ENCODE results near the gene CCL11.

The CCL11 gene

DNA sequence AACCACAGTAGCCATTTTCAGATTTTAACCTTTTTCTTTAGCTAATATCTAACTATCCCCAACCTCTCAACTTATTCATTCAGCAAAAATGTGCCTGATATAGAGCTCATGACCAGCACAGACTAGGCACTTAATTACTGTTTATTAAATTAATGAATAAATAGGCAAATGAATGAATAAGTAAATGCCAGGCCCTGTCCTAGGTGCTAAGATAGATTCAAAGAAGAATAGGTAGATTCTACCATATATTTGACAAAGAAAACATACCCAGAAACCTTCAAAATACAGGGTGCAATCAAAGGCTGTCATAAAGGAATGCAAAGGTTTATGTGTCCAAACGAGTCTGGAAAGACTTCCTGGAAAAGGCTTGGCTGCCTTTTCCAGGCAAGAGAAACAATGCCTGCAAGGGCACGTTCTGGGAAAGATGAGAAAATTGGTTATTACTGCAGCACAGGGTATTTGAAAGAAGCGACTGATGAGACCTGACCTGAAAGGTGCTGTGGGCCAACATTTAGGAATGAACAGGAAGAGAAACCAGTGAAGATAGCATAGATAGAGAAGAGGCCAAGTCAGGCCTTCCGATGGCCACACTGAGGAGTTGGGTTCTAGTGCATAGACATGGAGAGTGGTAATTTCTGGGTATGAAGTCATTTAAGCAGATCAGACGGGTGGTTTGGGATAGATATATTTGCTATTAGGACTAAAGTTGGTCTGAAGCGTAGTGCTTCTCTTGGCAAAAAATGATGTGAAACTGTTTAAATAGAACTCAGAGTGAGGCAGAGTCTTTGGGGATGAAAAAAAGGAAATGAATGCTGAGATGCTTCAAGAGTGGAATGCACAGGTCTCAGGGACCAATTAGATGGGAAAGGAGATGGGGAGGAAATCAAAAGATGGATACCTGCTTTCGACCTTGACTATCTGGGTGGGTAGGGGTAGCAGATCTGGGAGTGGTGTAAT lies 41.9 kb upstream of the CCL11 start:
- no peaks in the 10 kb centered on the region for H3K36me3 ChIP-seq (replicated peaks)
- TF ChIP-seq, protein P1, sequence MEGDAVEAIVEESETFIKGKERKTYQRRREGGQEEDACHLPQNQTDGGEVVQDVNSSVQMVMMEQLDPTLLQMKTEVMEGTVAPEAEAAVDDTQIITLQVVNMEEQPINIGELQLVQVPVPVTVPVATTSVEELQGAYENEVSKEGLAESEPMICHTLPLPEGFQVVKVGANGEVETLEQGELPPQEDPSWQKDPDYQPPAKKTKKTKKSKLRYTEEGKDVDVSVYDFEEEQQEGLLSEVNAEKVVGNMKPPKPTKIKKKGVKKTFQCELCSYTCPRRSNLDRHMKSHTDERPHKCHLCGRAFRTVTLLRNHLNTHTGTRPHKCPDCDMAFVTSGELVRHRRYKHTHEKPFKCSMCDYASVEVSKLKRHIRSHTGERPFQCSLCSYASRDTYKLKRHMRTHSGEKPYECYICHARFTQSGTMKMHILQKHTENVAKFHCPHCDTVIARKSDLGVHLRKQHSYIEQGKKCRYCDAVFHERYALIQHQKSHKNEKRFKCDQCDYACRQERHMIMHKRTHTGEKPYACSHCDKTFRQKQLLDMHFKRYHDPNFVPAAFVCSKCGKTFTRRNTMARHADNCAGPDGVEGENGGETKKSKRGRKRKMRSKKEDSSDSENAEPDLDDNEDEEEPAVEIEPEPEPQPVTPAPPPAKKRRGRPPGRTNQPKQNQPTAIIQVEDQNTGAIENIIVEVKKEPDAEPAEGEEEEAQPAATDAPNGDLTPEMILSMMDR (IDR thresholded peaks at IDR 0.05; ENCODE audit: low read depth, low read length, missing control alignments) = no peak
- in situ Hi-C loops (cut with HindIII; ENCODE audit: low pct_ligation_motif_present, low sequenced_read_pairs) = no loop called here
- no peaks in the 10 kb centered on the region for H3K27me3 ChIP-seq (replicated peaks)
- no peak for DNase-seq
- H3K4me3 ChIP-seq (ENCODE audit: low read depth, low read length) = no peak overlapping the region
- no peak overlapping the region for H3K27ac ChIP-seq

DNA sequence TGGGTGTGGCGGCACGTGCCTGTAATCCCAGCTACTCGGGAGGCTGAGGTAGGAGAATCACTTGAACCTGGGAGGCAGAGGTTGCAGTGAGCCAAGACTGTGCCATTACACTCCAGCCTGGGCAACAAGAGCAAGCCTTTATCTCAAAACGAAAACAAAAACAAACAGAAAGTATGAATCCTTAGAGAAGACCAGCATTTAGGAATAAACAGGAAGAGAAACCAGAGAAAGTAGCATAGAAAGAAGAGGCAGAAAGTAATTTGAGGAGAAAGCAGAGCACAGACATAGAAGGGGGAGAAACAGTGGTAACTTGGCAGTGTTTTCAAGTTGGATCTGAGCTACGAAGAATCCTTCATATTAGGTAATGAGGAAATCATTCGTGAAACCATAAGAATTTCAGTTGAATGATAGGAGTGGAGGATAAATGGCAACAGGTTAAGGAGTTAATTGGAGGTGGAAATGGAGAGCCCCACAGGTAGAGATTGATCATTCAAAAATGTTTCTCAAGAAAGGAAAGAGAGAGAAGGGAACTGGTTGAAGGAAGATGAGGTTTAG lies 40.1 kb upstream of the CCL11 start:
- in situ Hi-C loops (cut with HindIII; ENCODE audit: low pct_ligation_motif_present, low sequenced_read_pairs) = no loop called here
- no peak for DNase-seq
- H3K27me3 ChIP-seq (replicated peaks) = no peaks in the 10 kb centered on the region
- no peak overlapping the region for H3K27ac ChIP-seq
- TF ChIP-seq, protein P1 (IDR thresholded peaks at IDR 0.05; ENCODE audit: low read depth, low read length, missing control alignments) = no peak
- no peaks in the 10 kb centered on the region for H3K36me3 ChIP-seq (replicated peaks)
- H3K4me3 ChIP-seq (ENCODE audit: low read depth, low read length) = no peak overlapping the region

DNA sequence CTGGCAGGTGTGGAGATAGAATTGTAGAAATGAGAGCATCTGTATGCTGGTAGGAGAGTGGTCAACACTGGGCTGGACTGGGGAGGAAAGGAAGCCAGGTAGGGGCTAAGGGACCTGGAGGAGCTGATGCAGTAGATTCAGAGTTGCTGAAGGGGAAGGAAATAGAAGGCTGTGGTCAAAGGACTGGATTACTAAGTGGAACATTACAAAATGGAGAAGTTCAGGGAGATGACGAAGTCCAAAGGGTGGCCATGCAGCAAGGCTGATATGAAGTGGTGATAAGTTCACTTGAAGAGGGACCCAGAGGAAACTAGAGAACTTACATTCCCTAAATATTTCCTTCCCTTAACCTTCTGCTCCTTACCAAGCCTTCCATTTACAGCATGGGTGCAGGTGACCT lies 39.1 kb upstream of the CCL11 start:
- in situ Hi-C loops (cut with HindIII; ENCODE audit: low pct_ligation_motif_present, low sequenced_read_pairs) = no loop called here
- Histone ChIP-seq H3K36me3 (replicated peaks) (no peaks in the 10 kb centered on the region), H3K4me3 (ENCODE audit: low read depth, low read length) (no peak overlapping the region), H3K27ac (no peak overlapping the region), H3K27me3 (replicated peaks) (no peaks in the 10 kb centered on the region)
- no peak for DNase-seq
- TF ChIP-seq, protein P1 (IDR thresholded peaks at IDR 0.05; ENCODE audit: low read depth, low read length, missing control alignments) = no peak

DNA sequence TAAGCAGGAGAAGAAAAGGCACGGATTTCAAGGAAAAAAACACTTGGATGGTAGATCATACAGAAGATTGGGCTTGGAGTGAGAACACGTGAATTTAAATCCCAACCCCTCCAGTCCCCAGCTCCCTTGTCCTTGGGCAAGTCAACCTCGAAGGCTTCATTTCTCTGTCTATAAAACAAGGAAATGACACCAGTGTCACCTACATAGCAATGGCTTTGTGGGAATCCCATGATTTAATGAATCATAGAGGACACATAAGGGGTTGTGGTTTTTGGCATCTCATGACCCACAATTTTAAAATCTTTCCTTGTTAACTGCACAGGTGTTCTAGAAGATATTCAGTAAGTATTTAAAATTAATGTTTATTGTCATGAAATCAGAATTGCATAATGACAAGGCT lies 38.7 kb upstream of the CCL11 start:
- no peak for DNase-seq
- no peak overlapping the region for H3K27ac ChIP-seq
- no peaks in the 10 kb centered on the region for H3K36me3 ChIP-seq (replicated peaks)
- TF ChIP-seq, protein P1 (IDR thresholded peaks at IDR 0.05; ENCODE audit: low read depth, low read length, missing control alignments) = no peak
- in situ Hi-C loops (cut with HindIII; ENCODE audit: low pct_ligation_motif_present, low sequenced_read_pairs) = no loop called here
- H3K27me3 ChIP-seq (replicated peaks) = no peaks in the 10 kb centered on the region
- no peak overlapping the region for H3K4me3 ChIP-seq (ENCODE audit: low read depth, low read length)

DNA sequence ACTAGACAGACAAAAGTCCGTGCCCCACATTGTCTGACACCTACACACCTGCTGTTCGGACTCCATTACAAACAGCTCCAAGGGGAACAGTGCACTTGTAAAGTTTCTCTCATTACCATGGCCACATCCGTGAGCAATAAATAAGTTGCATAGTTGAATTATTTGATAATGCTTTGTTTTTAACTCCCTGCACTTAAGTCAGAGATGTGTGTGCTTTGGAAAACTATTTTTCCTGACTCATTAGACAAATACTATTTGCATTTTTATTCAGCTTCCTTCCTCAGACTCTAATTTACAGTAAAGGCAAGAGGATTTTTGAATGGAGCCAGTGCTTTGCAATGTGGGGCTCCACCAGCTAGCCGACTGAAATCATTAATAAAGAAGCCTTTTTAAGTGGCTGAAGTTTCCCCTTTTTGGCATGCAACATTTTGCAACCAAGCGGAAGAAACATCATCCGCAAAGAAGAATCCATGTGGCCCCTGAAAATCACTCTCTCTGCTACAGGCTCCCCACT lies 37.0 kb upstream of the CCL11 start:
- no peak overlapping the region for H3K4me3 ChIP-seq (ENCODE audit: low read depth, low read length)
- no peaks in the 10 kb centered on the region for H3K27me3 ChIP-seq (replicated peaks)
- peak overlapping the region; percentile 46 for H3K27ac ChIP-seq
- no peak for DNase-seq
- TF ChIP-seq, protein P1 (IDR thresholded peaks at IDR 0.05; ENCODE audit: low read depth, low read length, missing control alignments) = no peak
- in situ Hi-C loops (cut with HindIII; ENCODE audit: low pct_ligation_motif_present, low sequenced_read_pairs) = no loop called here
- H3K36me3 ChIP-seq (replicated peaks) = no peaks in the 10 kb centered on the region
